K562 (cell line): ENCODE data around the gene MFAP5. TPM values are rescaled to one million over a fixed set of nuclear protein-coding genes. Genes with fewer than 3 reads are reported as not detected.

Experiments
- BCLAF1 ChIP-seq, 2 experiments: fragments of 450-650 bp in 1 of 2; IDR thresholded peaks; 2 replicates each; pipeline ENCODE4 v1.6.1; 2011 to 2017; ENCODE audit warnings: low read depth in 2 of 2, antibody characterized with exemption in 1 of 2, borderline replicate concordance in 1 of 2, low read length in 1 of 2, mild to moderate bottlenecking in 1 of 2, mixed read lengths in 1 of 2; ENCODE audit not compliant: control insufficient read depth in 1 of 2
- HDAC1 ChIP-seq, 2 experiments: fragments of 450-650 bp; IDR thresholded peaks; 2 replicates each; pipeline ENCODE4 v1.6.1; 2016 to 2017; ENCODE audit warnings: inconsistent platforms in 1 of 2, mild to moderate bottlenecking in 1 of 2, moderate library complexity in 1 of 2
- HEY1 ChIP-seq: fragments of 250-450 bp; sonication (Bioruptor Pico); IDR thresholded peaks from 2 replicates; pipeline ENCODE4 v1.5.0; 2020; ENCODE audit warnings: mild to moderate bottlenecking, moderate library complexity, borderline replicate concordance
- HIVEP1 ChIP-seq: fragments of 250-450 bp; sonication (Bioruptor Pico); IDR thresholded peaks from 2 replicates; pipeline ENCODE4 v1.4.0; 2020; ENCODE audit warnings: mild to moderate bottlenecking
- HMG20A ChIP-seq: fragments of 450-650 bp; formaldehyde crosslinking; conservative IDR thresholded peaks from 2 replicates; pipeline ENCODE4 v1.4.0; 2020; ENCODE audit warnings: mild to moderate bottlenecking, mixed read lengths
- MBD2 ChIP-seq: sonication (generic); IDR thresholded peaks from 2 replicates; pipeline ENCODE4 v1.6.1; 2016; ENCODE audit warnings: low read depth, borderline replicate concordance
- NR2C2 ChIP-seq, 2 experiments: fragments of 200-800 bp in 1 of 2; sonication (Bioruptor generic) in 1 of 2; sonication (generic) in 1 of 2; formaldehyde crosslinking in 1 of 2; IDR thresholded peaks; 2 replicates each; pipeline versions ENCODE4 v1.6.1 to v1.8.0; 2016 to 2022; ENCODE audit warnings: mild to moderate bottlenecking in 1 of 2, missing compliant biosample characterization in 1 of 2, missing genetic modification characterization in 1 of 2, missing genetic modification reagents in 1 of 2
- NUFIP1 ChIP-seq: fragments of 450-650 bp; IDR thresholded peaks from 2 replicates; pipeline ENCODE4 v1.6.1; 2018; ENCODE audit not compliant: partially characterized antibody
- PCBP1 ChIP-seq: fragments of 200-400 bp; formaldehyde crosslinking; IDR thresholded peaks from 2 replicates; pipeline ENCODE4 v1.6.1; 2018; ENCODE audit warnings: mild to moderate bottlenecking, low read depth, low read length; ENCODE audit not compliant: poor library complexity, severe bottlenecking
- SMAD2 ChIP-seq: fragments of 150-350 bp; IDR thresholded peaks from 2 replicates; pipeline ENCODE4 v1.6.1; 2014; ENCODE audit warnings: low read depth, mild to moderate bottlenecking, low read length
- U2AF2 ChIP-seq: fragments of 200-400 bp; formaldehyde crosslinking; optimal IDR thresholded peaks from 2 replicates; pipeline ENCODE3; 2017; ENCODE audit warnings: low read depth, mild to moderate bottlenecking, low read length
- ZBED1 ChIP-seq: IDR thresholded peaks from 2 replicates; pipeline ENCODE4 v1.6.1; 2014
- ZNF212 ChIP-seq: fragments of 450-650 bp; formaldehyde crosslinking; IDR thresholded peaks from 2 replicates; pipeline ENCODE4 v1.4.0; 2020; ENCODE audit warnings: mild to moderate bottlenecking
- ZNF75A ChIP-seq: fragments of 450-650 bp; formaldehyde crosslinking; IDR thresholded peaks from 2 replicates; pipeline ENCODE4 v1.4.0; 2020; ENCODE audit warnings: mild to moderate bottlenecking
- polyA plus RNA-seq, 8 experiments: library from polyadenylated mRNA; depleted of rRNA in 4 of 8; stranded (reverse) in 5 of 8; unstranded in 3 of 8; fragments of >200 nt; fragmentation: Nextera tagmentation in 2 of 8; fragmentation: Illumina TruSeq in 1 of 8; extraction: Ambion mirVana in 2 of 8; extraction: Trizol in 1 of 8; gene quantifications; 2 replicates each; pipeline versions ENCODE4 v1.2.1 to v1.2.3, GENCODE V29; 2011 to 2014; ENCODE audit warnings: inconsistent platforms in 1 of 8, missing spikeins in 1 of 8
- total RNA-seq, 7 experiments: library from RNA; depleted of rRNA in 6 of 7; stranded (reverse); fragments of >200 nt in 6 of 7; fragmentation: Illumina TruSeq in 2 of 7; extraction: Trizol in 2 of 7; gene quantifications; 2 replicates each; pipeline versions ENCODE4 v1.2.1 to v1.2.3, GENCODE V29; 2011 to 2021; ENCODE audit warnings: low replicate concordance in 1 of 7
- TF ChIP-seq, protein P1 (sequence below): fragments of 250-450 bp; sonication (Bioruptor Pico); IDR thresholded peaks from 2 replicates; pipeline ENCODE4 v1.8.0; 2021; ENCODE audit warnings: borderline replicate concordance, mild to moderate bottlenecking, moderate library complexity; ENCODE audit not compliant: poor library complexity, severe bottlenecking
- TF ChIP-seq, protein P2 (sequence below): fragments of 450-650 bp; conservative IDR thresholded peaks from 2 replicates; pipeline ENCODE4 v1.6.1; 2016; ENCODE audit warnings: missing genetic modification characterization, low read depth, mild to moderate bottlenecking, control low read depth, missing compliant biosample characterization
- TF ChIP-seq, protein P3 (sequence below): IDR thresholded peaks from 3 replicates; pipeline ENCODE4 v1.6.1; 2011; ENCODE audit warnings: borderline replicate concordance, mild to moderate bottlenecking, moderate library complexity; ENCODE audit not compliant: insufficient read length; ENCODE audit errors: extremely low read depth

Gene MFAP5
- total and polyA plus RNA-seq, 9 of the 15 experiments (the other 6 are each of a cell fraction or from before 2014, with no cell fraction given): not detected

- TF ChIP-seq, protein P1, sequence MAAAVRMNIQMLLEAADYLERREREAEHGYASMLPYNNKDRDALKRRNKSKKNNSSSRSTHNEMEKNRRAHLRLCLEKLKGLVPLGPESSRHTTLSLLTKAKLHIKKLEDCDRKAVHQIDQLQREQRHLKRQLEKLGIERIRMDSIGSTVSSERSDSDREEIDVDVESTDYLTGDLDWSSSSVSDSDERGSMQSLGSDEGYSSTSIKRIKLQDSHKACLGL (CRISPR knock-in tag): no peak
- no peak for TF ChIP-seq HIVEP1 (CRISPR knock-in tag)
- no peak for TF ChIP-seq PCBP1
- TF ChIP-seq U2AF2: no peak
- TF ChIP-seq HDAC1 (IDR thresholded peaks at IDR 0.05): peak in 1 of 2 experiments; percentile 73; a peak in 2 of 4 replicates
- no peak for TF ChIP-seq HMG20A (CRISPR knock-in tag)
- TF ChIP-seq MBD2: no peak
- no peak for TF ChIP-seq ZBED1
- TF ChIP-seq SMAD2: no peak
- no peak for TF ChIP-seq HEY1 (CRISPR knock-in tag)
- TF ChIP-seq, protein P2, sequence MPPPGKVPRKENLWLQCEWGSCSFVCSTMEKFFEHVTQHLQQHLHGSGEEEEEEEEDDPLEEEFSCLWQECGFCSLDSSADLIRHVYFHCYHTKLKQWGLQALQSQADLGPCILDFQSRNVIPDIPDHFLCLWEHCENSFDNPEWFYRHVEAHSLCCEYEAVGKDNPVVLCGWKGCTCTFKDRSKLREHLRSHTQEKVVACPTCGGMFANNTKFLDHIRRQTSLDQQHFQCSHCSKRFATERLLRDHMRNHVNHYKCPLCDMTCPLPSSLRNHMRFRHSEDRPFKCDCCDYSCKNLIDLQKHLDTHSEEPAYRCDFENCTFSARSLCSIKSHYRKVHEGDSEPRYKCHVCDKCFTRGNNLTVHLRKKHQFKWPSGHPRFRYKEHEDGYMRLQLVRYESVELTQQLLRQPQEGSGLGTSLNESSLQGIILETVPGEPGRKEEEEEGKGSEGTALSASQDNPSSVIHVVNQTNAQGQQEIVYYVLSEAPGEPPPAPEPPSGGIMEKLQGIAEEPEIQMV (tag): no peak
- TF ChIP-seq, protein P3, sequence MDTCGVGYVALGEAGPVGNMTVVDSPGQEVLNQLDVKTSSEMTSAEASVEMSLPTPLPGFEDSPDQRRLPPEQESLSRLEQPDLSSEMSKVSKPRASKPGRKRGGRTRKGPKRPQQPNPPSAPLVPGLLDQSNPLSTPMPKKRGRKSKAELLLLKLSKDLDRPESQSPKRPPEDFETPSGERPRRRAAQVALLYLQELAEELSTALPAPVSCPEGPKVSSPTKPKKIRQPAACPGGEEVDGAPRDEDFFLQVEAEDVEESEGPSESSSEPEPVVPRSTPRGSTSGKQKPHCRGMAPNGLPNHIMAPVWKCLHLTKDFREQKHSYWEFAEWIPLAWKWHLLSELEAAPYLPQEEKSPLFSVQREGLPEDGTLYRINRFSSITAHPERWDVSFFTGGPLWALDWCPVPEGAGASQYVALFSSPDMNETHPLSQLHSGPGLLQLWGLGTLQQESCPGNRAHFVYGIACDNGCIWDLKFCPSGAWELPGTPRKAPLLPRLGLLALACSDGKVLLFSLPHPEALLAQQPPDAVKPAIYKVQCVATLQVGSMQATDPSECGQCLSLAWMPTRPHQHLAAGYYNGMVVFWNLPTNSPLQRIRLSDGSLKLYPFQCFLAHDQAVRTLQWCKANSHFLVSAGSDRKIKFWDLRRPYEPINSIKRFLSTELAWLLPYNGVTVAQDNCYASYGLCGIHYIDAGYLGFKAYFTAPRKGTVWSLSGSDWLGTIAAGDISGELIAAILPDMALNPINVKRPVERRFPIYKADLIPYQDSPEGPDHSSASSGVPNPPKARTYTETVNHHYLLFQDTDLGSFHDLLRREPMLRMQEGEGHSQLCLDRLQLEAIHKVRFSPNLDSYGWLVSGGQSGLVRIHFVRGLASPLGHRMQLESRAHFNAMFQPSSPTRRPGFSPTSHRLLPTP: no peak
- TF ChIP-seq BCLAF1 (IDR thresholded peaks at IDR 0.05; ENCODE audit: borderline replicate concordance in 1 of 2, control insufficient read depth in 1 of 2, low read depth in 2 of 2, low read length in 1 of 2): no peak
- TF ChIP-seq ZNF212 (CRISPR knock-in tag): no peak
- no peak for TF ChIP-seq NR2C2 (CRISPR knock-in tag; IDR thresholded peaks at IDR 0.05)
- 0 out of 2 replicates have a peak, but pooled peaks have one; percentile 17 for TF ChIP-seq NR2C2 (tag; IDR thresholded peaks at IDR 0.05)
- no peak for TF ChIP-seq NUFIP1
- no peak for TF ChIP-seq ZNF75A
Measured at GRCh38 chr12:8697476-8698131, 35.0 kb upstream of the MFAP5 start, which contains the start of gene RIMKLB (continued).
